Caki2 (cell line): Measurements from ENCODE around the gene INO80C. TPM values are rescaled to one million over a fixed set of nuclear protein-coding genes. Genes with fewer than 3 reads are reported as not detected.

ENCODE experiments used
- DNase-seq: peaks from one replicate; pipeline ENCODE4 v3.0.0-alpha.2; 2015; ENCODE audit warnings: low read depth
- in situ Hi-C: cut with HindIII; loops from 2 replicates; pipeline ENCODE4 v1.10.0; 2016; ENCODE audit warnings: low sequenced_read_pairs, low pct_unique_long_range_greater_than_20kb, mixed read lengths
- total RNA-seq: library from RNA; depleted of rRNA; stranded (reverse); fragments of >200 nt; shearing (Covaris generic); gene quantifications from 2 replicates; pipeline ENCODE4 v1.2.3, GENCODE V29; 2014; ENCODE audit warnings: low replicate concordance

INO80C gene
- total RNA-seq, 1 experiment from 2014 or later = 14.3 TPM

DNA sequence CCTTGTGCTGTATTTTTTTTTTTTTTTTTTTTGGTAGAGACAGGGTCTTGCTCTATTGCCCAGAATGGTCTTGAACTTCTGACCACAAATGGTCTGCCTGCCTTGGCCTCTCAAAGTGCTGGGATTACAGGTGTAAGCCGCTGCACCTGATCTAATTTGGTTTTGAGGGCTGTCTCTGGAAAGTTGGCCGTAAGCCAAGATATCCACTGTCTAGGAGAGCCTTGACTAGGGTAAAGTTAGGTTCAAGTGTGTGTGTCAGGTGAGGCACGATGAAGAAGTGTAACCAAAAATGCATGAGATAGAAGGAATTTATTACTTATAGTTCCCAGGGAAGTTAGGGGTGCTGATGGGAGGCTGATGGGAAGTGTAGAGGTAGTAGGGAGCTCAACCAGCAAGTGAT lies 46.7 kb downstream of the INO80C start:
- in situ Hi-C loops = no loop called here
- DNase-seq = no peak

- in situ Hi-C loops = no loop called here
- no peak for DNase-seq
Observed at GRCh38 chr18:35444636-35445035, 53.1 kb downstream of the INO80C start.

GRCh38 chr18:35443847-35444246 lies 53.9 kb downstream of the INO80C start:
- DNase-seq = no peak
- in situ Hi-C loops = no loop called here

- in situ Hi-C loops = no loop called here
- DNase-seq = no peak
Observed at GRCh38 chr18:35443434-35443833, 54.3 kb downstream of the INO80C start.

DNA sequence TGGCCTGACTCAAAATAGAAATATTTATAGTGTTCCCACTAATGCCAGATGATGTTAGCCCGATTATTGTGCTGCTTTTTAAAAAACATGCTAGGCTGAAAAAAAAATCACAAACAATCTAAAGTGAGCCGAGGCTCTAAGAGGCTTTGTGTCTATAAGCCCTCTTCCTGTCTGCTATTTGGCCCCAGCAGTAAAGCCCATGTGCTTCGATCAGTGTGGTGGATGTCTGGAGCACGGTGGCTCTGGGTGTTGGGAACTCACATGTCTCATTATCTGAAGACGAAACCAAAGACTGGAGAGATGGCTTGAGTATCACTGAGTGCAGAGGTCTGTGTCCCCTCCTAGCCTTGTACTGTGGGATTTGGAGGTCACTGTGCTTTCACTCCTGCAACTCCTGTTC lies 55.1 kb downstream of the INO80C start:
- DNase-seq = no peak
- in situ Hi-C loops = no loop called here

- in situ Hi-C loops = no loop called here
- no peak for DNase-seq
Observed at GRCh38 chr18:35441857-35442595, 55.7 kb downstream of the INO80C start.

DNA sequence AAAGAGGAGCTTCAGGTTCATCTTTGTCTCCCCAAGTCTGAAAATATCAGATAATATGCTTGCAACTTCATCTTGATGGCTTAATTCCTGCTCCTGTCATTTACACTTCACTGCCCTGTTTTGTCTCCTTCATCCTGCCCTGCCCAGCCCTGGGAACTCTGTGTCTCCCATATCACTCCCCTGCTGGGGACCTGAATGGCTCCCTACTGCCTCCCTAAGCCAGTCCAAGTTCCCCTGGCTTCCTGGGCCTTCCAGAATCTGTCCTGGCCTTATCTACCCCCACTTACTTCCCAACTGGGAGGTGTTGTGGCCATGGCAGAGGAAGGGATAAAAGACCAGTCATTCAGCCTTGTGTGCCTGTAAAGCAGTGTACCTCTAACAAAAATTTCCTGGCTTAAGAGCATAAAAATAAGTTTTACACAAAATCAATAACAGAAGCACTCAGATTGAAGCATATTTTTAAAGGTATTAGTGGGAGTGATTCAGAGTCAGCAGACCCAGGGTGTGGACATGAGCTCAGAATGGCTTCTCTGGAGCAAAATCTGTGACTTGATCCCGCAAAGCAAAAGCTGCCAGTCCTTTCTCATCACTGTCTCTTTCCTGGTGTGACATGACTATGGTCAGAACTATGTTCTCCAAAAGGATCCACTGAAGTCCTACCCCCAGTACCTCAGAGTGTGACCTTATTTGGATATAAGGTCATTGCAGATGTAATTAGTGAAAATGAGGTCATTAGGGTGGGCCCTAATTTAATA lies 59.1 kb downstream of the INO80C start:
- DNase-seq = no peak
- in situ Hi-C loops = no loop called here

DNA sequence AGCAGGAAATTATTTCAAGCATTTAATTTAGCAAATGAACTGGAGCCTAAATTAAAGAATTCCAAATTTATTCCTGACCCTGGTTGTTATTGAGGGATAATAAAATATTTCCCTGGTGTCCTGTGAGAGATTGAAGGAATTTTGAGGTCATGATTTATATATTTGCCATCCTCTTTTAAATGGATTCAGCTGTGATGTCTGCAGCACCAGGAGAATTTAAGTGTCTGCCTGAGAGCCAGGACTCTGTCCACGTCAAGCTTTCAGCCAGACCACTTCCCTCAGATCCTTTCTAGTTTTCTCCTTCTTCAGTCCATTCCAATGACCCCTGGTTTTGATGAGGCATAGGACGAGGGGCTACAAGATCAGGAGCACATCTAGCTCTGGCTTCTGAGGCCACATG lies 59.9 kb downstream of the INO80C start:
- no peak for DNase-seq
- in situ Hi-C loops = no loop called here

- in situ Hi-C loops = no loop called here
- DNase-seq = no peak
Observed at GRCh38 chr18:35436076-35436649, 61.6 kb downstream of the INO80C start.

DNA sequence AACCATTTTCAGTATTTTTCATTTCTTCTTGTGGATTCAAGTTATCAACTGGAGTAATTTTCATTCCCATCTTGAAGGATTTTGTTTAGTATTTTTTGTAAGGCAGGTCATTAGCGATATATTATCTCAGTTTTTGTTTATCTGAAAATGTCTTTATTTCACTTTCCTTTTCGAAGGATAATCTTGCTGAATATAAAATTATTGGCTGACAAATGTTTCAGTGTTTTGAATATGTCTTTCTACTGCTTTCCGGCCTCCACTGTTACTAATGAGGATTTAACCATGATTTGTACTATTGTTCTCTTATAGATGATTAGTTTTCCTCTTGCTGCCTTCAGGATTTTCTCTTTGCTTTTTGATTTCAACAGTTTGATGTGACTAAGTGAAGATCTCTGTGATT lies 62.4 kb downstream of the INO80C start:
- in situ Hi-C loops = no loop called here
- no peak for DNase-seq

GRCh38 chr18:35432565-35433001 lies 65.2 kb downstream of the INO80C start:
- DNase-seq = no peak
- in situ Hi-C loops = no loop called here

DNA sequence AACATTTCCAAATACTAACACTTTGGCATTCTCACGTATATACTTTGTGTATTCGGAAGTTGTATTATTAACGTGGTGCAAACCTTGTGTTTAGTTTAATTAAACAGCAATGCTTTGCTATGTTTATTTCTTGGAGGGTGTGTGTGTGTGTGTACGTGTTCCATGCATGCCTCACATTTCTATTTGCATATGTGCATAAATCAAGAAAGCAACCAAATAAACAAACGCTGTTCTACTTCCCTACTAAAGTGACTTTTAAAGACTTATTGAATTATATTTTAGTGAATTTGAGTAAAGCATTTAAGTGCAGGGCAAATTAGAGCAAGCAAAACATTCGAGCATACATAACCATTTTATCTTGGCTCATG lies 66.4 kb downstream of the INO80C start:
- in situ Hi-C loops = no loop called here
- DNase-seq = no peak

GRCh38 chr18:35430721-35431373 lies 66.9 kb downstream of the INO80C start:
- in situ Hi-C loops = no loop called here
- no peak for DNase-seq

- in situ Hi-C loops = no loop called here
Observed at GRCh38 chr18:35426786-35427185, 71.0 kb downstream of the INO80C start.

GRCh38 chr18:35424356-35424755 lies 73.4 kb downstream of the INO80C start:
- in situ Hi-C loops = no loop called here
- no peak for DNase-seq

More at GRCh38 chr18:35426786-35427185, 71.0 kb downstream of the INO80C start:
- DNase-seq = no peak

DNA sequence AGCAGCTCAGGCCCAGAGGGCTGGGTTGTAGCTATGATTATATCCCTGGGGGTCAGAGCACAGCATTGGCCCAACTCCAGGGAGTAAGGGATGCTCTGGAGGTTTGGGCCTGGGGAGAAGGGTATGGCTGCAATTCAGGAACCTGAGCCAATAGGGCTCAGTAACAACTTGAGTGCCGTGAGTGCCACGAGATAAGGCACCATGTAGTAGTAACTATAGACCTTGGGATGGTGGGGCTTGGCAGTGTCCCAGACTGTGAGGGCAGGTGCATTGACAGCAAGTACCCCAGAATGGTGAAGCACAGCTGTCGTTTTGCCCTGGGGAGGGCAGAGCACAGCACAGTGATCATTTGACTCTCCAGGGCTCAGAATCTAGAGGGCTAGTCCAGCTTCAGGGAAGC lies 75.5 kb downstream of the INO80C start:
- DNase-seq = no peak
- in situ Hi-C loops = no loop called here

GRCh38 chr18:35418610-35419009 lies 79.2 kb downstream of the INO80C start:
- in situ Hi-C loops = no loop called here
- no peak for DNase-seq
